Embryonic facial prominence (tissue), 1 donor: ENCODE data around the gene CLIP3.
A peak's percentile ranks its signal among the peaks of the same experiment; 100 is the strongest.
"Not testable (repeated sequence)": the region's sequence is repeated elsewhere in the genome, so short reads cannot be mapped to it uniquely, and the experiment has no call there.

ENCODE experiments used
- DNase-seq: peaks from one replicate; pipeline ENCODE4 v3.0.0-alpha.2; 2016; ENCODE audit errors: extremely low spot score

The CLIP3 gene

GRCh38 chr19:36008336-36008978 is 24.2 kb downstream of the CLIP3 start, which contains the start of gene SYNE4:
Gene SYNE4 (minus strand): TSS chr19:36008813. CDS start chr19:36008681, 132 bp downstream.
- no peak for DNase-seq

- DNase-seq = no peak
These were observed 25.7 kb downstream of the CLIP3 start for GRCh38 chr19:36006955-36007354.

GRCh38 chr19:36003284-36003683 is 29.4 kb downstream of the CLIP3 start:
- no peak for DNase-seq

- no peak for DNase-seq
These were observed 31.1 kb downstream of the CLIP3 start for GRCh38 chr19:36001605-36002004.

- no peak for DNase-seq
These were observed 35.9 kb downstream of the CLIP3 start for GRCh38 chr19:35996777-35997176.

- DNase-seq = peak; percentile 79
These were observed 37.4 kb downstream of the CLIP3 start, which contains the start of gene SDHAF1 for GRCh38 chr19:35995048-35995993. Gene SDHAF1 (plus strand): TSS chr19:35995188. CDS start chr19:35995275, 87 bp downstream.

GRCh38 chr19:35993923-35994598 is 38.6 kb downstream of the CLIP3 start:
- DNase-seq = no peak

GRCh38 chr19:35992907-35993765 is 39.5 kb downstream of the CLIP3 start:
- DNase-seq = no peak

GRCh38 chr19:35991731-35992450 is 40.8 kb downstream of the CLIP3 start:
- DNase-seq = no peak

GRCh38 chr19:35990771-35991730 is 41.6 kb downstream of the CLIP3 start:
- DNase-seq = no peak

GRCh38 chr19:35990156-35990555 is 42.5 kb downstream of the CLIP3 start:
- DNase-seq = no peak

- no peak for DNase-seq
These were observed 43.8 kb downstream of the CLIP3 start for GRCh38 chr19:35988824-35989223.

GRCh38 chr19:35987571-35987896 is 45.1 kb downstream of the CLIP3 start:
- no peak for DNase-seq

- DNase-seq = no peak
These were observed 45.8 kb downstream of the CLIP3 start for GRCh38 chr19:35986664-35987570.

GRCh38 chr19:35986111-35986510 is 46.6 kb downstream of the CLIP3 start:
- no peak for DNase-seq

- no peak for DNase-seq
These were observed 49.5 kb downstream of the CLIP3 start for GRCh38 chr19:35983177-35983576.

GRCh38 chr19:35980997-35981396 is 51.7 kb downstream of the CLIP3 start:
- DNase-seq = not testable (repeated sequence)

GRCh38 chr19:35978832-35979365 is 53.8 kb downstream of the CLIP3 start:
- DNase-seq = no peak
